Fibroblast of lung (primary cell): ENCODE data around the gene STXBP5. TPM values are rescaled to one million over a fixed set of nuclear protein-coding genes. Genes with fewer than 3 reads are reported as not detected.
A peak's percentile ranks its signal among the peaks of the same experiment; 100 is the strongest.

ENCODE experiments used
- DNase-seq, 2 donors: peaks; one replicate each; pipeline versions ENCODE4 v3.0.0 to v3.0.0-alpha.2; 2010; ENCODE audit warnings: low read depth in 2 of 2
- H2AFZ ChIP-seq: 2 replicates; pipeline ENCODE4 v1.5.1; 2012; ENCODE audit warnings: low read length, control low read depth, inconsistent platforms
- H3K27ac ChIP-seq: 2 replicates; pipeline ENCODE4 v1.5.1; 2011; ENCODE audit warnings: low read length, control low read depth; ENCODE audit not compliant: insufficient read depth
- H3K27me3 ChIP-seq: 2 replicates; pipeline ENCODE4 v1.5.1; 2011; ENCODE audit warnings: mild to moderate bottlenecking, low read length; ENCODE audit not compliant: control insufficient read depth, insufficient read depth
- H3K36me3 ChIP-seq: 2 replicates; pipeline ENCODE4 v1.5.1; 2011; ENCODE audit warnings: low read length; ENCODE audit not compliant: control insufficient read depth, insufficient read depth
- H3K4me1 ChIP-seq: 2 replicates; pipeline ENCODE4 v1.5.1; 2011; ENCODE audit warnings: low read length; ENCODE audit not compliant: control insufficient read depth, insufficient read depth; ENCODE audit errors: extremely low read depth
- H3K4me2 ChIP-seq: 2 replicates; pipeline ENCODE4 v1.5.1; 2011; ENCODE audit warnings: low read length, control low read depth; ENCODE audit not compliant: insufficient read depth; ENCODE audit errors: extremely low read depth
- H3K4me3 ChIP-seq, 4 experiments: fragments of 200-600 bp in 1 of 4; sonication (generic) in 1 of 4; replicated peaks in 1 of 4; 2 replicates each; pipeline ENCODE4 v1.5.1; 2011 to 2016; ENCODE audit warnings: low read length in 4 of 4, low read depth in 3 of 4, mild to moderate bottlenecking in 3 of 4, control low read depth in 2 of 4, inconsistent platforms in 1 of 4, mixed read lengths in 1 of 4; ENCODE audit not compliant: insufficient read depth in 1 of 4; ENCODE audit errors: control extremely low read depth in 1 of 4
- H3K79me2 ChIP-seq: 2 replicates; pipeline ENCODE4 v1.5.1; 2012; ENCODE audit warnings: mild to moderate bottlenecking, low read length, inconsistent platforms; ENCODE audit not compliant: control insufficient read depth, insufficient read depth
- H3K9ac ChIP-seq: 2 replicates; pipeline ENCODE4 v1.5.1; 2011; ENCODE audit warnings: mild to moderate bottlenecking, low read length, control low read depth; ENCODE audit not compliant: insufficient read depth
- H3K9me3 ChIP-seq: 2 replicates; pipeline ENCODE4 v1.5.1; 2012; ENCODE audit warnings: low read depth, low read length; ENCODE audit not compliant: control insufficient read depth, insufficient read depth
- H4K20me1 ChIP-seq: 2 replicates; pipeline ENCODE4 v1.5.1; 2011; ENCODE audit warnings: low read length; ENCODE audit not compliant: control insufficient read depth, insufficient read depth; ENCODE audit errors: extremely low read depth
- EZH2 ChIP-seq: IDR thresholded peaks from 2 replicates; pipeline ENCODE4 v1.5.1; 2012; ENCODE audit warnings: low read length, control low read depth, mild to moderate bottlenecking; ENCODE audit errors: missing control alignments
- polyA plus RNA-seq, 2 donors: library from polyadenylated mRNA; depleted of rRNA in 1 of 2; stranded (reverse) in 1 of 2; unstranded in 1 of 2; fragments of >200 nt; gene quantifications; 2 replicates each; pipeline ENCODE4 v1.2.1, GENCODE V29; 2011 to 2012; ENCODE audit warnings: missing spikeins in 1 of 2
- total RNA-seq: library from RNA; depleted of rRNA; stranded (reverse); fragments of >200 nt; gene quantifications from 2 replicates; pipeline ENCODE4 v1.2.1, GENCODE V29; 2014
- TF ChIP-seq, protein P1 (sequence below), 2 donors: IDR thresholded peaks in 1 of 2; conservative IDR thresholded peaks in 1 of 2; 1 replicate in 1 of 2; 2 replicates in 1 of 2; pipeline ENCODE4 v1.5.1; 2011 to 2012; ENCODE audit warnings: low read length in 2 of 2, control low read depth in 1 of 2, inconsistent platforms in 1 of 2, low read depth in 1 of 2, mild to moderate bottlenecking in 1 of 2

Gene STXBP5
- total and polyA plus RNA-seq, 2 donors (not counting 1 experiment from before 2014, with no cell fraction given), result 27.6 to 90.7 TPM

DNA sequence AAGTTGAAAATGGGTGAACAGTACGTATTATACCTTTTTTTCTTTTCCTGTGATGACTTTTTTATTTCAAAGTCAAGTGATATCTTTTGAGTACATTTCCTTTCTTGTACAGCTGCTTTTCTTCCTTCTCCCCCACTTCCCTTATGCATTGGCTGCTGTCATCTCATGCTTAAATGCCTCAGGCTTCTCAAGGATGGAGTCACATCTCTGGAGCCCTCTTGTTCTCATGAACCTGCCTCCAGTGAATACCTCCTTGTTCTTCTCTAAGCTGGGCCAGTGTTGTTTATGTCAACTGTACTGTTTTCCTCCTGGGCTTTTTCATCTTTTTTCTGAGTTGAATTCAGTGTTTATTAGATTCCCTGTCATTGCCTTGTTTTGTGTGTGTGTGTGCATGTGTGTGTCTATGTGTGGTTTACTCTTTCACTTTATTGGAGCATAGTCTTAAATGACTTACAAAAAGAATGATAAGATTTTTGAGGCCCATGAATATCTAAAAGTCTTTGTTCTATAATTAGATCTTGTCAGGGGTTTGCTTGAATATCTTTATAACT lies 23.6 kb downstream of the STXBP5 start:
- TF ChIP-seq EZH2, result no peak
- TF ChIP-seq, protein P1, sequence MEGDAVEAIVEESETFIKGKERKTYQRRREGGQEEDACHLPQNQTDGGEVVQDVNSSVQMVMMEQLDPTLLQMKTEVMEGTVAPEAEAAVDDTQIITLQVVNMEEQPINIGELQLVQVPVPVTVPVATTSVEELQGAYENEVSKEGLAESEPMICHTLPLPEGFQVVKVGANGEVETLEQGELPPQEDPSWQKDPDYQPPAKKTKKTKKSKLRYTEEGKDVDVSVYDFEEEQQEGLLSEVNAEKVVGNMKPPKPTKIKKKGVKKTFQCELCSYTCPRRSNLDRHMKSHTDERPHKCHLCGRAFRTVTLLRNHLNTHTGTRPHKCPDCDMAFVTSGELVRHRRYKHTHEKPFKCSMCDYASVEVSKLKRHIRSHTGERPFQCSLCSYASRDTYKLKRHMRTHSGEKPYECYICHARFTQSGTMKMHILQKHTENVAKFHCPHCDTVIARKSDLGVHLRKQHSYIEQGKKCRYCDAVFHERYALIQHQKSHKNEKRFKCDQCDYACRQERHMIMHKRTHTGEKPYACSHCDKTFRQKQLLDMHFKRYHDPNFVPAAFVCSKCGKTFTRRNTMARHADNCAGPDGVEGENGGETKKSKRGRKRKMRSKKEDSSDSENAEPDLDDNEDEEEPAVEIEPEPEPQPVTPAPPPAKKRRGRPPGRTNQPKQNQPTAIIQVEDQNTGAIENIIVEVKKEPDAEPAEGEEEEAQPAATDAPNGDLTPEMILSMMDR (conservative IDR thresholded peaks at IDR 0.05 in 1 of 2, IDR thresholded peaks at IDR 0.05 in 1 of 2; ENCODE audit: low read depth in 1 of 2, low read length in 2 of 2), result no peak
- Histone ChIP-seq H2AFZ (no peak overlapping the region), H3K4me2 (no peak overlapping the region), H3K27me3 (no peaks in the 10 kb centered on the region), H3K9ac (no peak overlapping the region), H3K4me1 (no peaks in the 10 kb centered on the region), H3K36me3 (no peaks in the 10 kb centered on the region), H4K20me1 (no peaks in the 10 kb centered on the region), H3K4me3 (no peak overlapping the region), H3K9me3 (no peaks in the 10 kb centered on the region), H3K79me2 (peaks cover 30% of the 10 kb centered on the region), H3K27ac (no peak overlapping the region)
- DNase-seq, result peak in 1 of 2 donors; percentile 3

DNA sequence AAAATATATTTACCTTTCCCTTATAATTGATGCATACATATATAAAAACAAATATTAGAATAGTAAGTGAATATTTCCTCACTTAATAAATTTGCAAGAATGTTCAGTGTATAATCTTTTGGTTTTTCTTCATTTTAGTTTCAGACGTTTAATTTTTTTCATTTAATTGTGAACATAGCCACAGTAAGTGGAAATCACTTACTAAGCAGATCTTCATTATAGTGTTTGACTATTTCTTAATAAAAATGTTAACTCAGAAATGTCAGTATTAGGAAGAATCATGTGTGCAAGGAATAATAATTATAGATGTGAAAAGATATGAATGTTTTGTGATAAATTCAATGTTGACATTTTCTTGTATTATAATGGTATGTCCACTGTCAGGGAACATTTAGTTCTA lies 27.4 kb downstream of the STXBP5 start:
- H3K4me3 ChIP-seq, result no peak overlapping the region
- TF ChIP-seq EZH2, result no peak
- DNase-seq, result no peak
- no peaks in the 10 kb centered on the region for H4K20me1 ChIP-seq
- no peaks in the 10 kb centered on the region for H3K27me3 ChIP-seq
- peaks cover 20% of the 10 kb centered on the region for H3K79me2 ChIP-seq
- H2AFZ ChIP-seq, result no peak overlapping the region
- H3K36me3 ChIP-seq, result no peaks in the 10 kb centered on the region
- no peak overlapping the region for H3K27ac ChIP-seq
- H3K9ac ChIP-seq, result no peak overlapping the region
- H3K9me3 ChIP-seq, result no peaks in the 10 kb centered on the region
- H3K4me1 ChIP-seq, result no peaks in the 10 kb centered on the region
- no peak overlapping the region for H3K4me2 ChIP-seq

DNA sequence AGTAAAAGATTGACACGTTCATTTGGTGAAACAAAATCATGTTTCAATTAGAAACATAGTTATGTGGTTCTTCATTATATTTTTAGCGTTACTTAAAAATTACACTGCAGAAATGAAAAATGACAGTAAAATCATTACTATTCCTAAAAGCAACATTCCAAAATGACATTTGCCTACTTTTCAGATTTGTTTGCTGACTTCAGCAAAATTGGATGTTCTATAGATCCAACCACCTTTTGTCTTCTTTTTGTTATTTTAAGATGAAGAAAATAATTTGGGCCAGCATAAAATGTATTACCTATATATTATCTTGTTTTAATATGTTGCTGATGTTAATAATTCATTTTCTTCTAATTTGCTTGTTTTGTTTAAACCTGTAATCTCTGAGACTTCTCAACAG lies 30.5 kb downstream of the STXBP5 start:
- no peak for DNase-seq
- no peak overlapping the region for H3K27ac ChIP-seq
- no peak overlapping the region for H3K4me2 ChIP-seq
- no peaks in the 10 kb centered on the region for H3K4me1 ChIP-seq
- TF ChIP-seq, protein P1 (conservative IDR thresholded peaks at IDR 0.05 in 1 of 2, IDR thresholded peaks at IDR 0.05 in 1 of 2; ENCODE audit: low read depth in 1 of 2, low read length in 2 of 2), result no peak
- TF ChIP-seq EZH2, result no peak
- no peak overlapping the region for H3K4me3 ChIP-seq
- H3K79me2 ChIP-seq, result peaks cover 14% of the 10 kb centered on the region
- no peak overlapping the region for H2AFZ ChIP-seq
- no peaks in the 10 kb centered on the region for H3K36me3 ChIP-seq
- H3K9me3 ChIP-seq, result no peaks in the 10 kb centered on the region
- H3K9ac ChIP-seq, result no peak overlapping the region
- H3K27me3 ChIP-seq, result no peaks in the 10 kb centered on the region
- H4K20me1 ChIP-seq, result no peaks in the 10 kb centered on the region
